Spleen (tissue), 7 donors: ENCODE data around the gene SLC9A8.

Experiments
- CTCF ChIP-seq, 11 experiments: fragments of 200-600 bp in 7 of 11; fragments of 450-650 bp in 4 of 11; sonication (generic) in 4 of 11; IDR thresholded peaks in 8 of 11; conservative IDR thresholded peaks in 3 of 11; 1 replicate in 7 of 11; 2 replicates in 4 of 11; pipeline versions ENCODE4 v1.4.0 to v1.8.0; 2016 to 2021; ENCODE audit warnings: antibody characterized with exemption in 11 of 11, inconsistent platforms in 4 of 11, mild to moderate bottlenecking in 1 of 11
- POLR2A ChIP-seq, 3 donors: fragments of 450-650 bp; IDR thresholded peaks; one replicate each; pipeline ENCODE4 v1.5.1; 2017; ENCODE audit warnings: antibody characterized with exemption in 3 of 3, mild to moderate bottlenecking in 1 of 3
- donor health status: DM: no; HTN: no; CAD: no; lungs with moderate emphysema.
- donor health status: DM: no; HTN: no; CAD: no.
- donor health status: DM: no; HTN: no; CAD: no.

GRCh38 chr20:49874696-49875095 lies 62.1 kb downstream of the SLC9A8 start:
- TF ChIP-seq POLR2A (IDR thresholded peaks at IDR 0.05) (no peak), CTCF (IDR thresholded peaks at IDR 0.05 in 8 of 11, conservative IDR thresholded peaks at IDR 0.05 in 3 of 11) (no peak)
